HG03571 (cell line): ENCODE measurements around the gene CERS5.
A peak's percentile ranks its signal among the peaks of the same experiment; 100 is the strongest.

ENCODE experiments used
- ATAC-seq: cut with Tn5 transposase; IDR thresholded peaks from one replicate; pipeline ENCODE4 v1.9.1; 2021; ENCODE audit not compliant: unreplicated experiment

The CERS5 gene

GRCh38 chr12:50132505-50133135, 34.5 kb downstream of the CERS5 start:
- no peak for ATAC-seq

- ATAC-seq = no peak
Measured at GRCh38 chr12:50129290-50129689, 37.9 kb downstream of the CERS5 start.

GRCh38 chr12:50127546-50127945, 39.6 kb downstream of the CERS5 start:
- no peak for ATAC-seq

DNA sequence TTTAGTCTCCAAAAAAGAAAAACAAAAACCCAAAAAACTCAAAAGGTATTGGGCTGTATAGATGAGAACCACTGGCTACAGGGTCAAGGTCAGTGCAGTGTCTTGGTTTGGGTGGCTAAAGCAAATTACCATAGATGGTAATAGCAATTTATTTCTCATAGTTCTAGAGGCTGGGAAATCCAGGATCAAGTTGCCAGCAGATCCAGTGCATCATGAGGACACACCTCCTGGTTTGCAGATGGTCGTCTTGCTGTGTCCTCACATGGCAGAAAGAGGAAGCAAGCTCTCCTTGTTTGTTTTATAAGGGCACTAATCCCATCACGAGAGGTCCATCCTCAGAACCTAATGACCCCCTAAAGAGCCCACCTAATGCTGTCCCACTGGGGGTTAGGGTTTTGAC, 44.0 kb downstream of the CERS5 start:
- no peak for ATAC-seq

GRCh38 chr12:50121641-50122040, 45.5 kb downstream of the CERS5 start:
- no peak for ATAC-seq

- no peak for ATAC-seq
Measured at GRCh38 chr12:50120953-50121352, 46.2 kb downstream of the CERS5 start.

GRCh38 chr12:50120521-50120920, 46.6 kb downstream of the CERS5 start:
- ATAC-seq = no peak

GRCh38 chr12:50119387-50119786, 47.8 kb downstream of the CERS5 start:
- ATAC-seq = no peak

GRCh38 chr12:50117057-50117622, 50.0 kb downstream of the CERS5 start:
- no peak for ATAC-seq

GRCh38 chr12:50112456-50113218, 54.5 kb downstream of the CERS5 start:
- no peak for ATAC-seq

- ATAC-seq = peak; percentile 74
Measured at GRCh38 chr12:50111693-50112455, 55.3 kb downstream of the CERS5 start, which contains the start of gene COX14. TSS of gene COX14 (plus strand) at chr12:50112236. CDS start at chr12:50120044, 7,808 bp downstream.

- ATAC-seq = peak; percentile 0
Measured at GRCh38 chr12:50111395-50111692, 55.8 kb downstream of the CERS5 start.

- ATAC-seq = no peak
Measured at GRCh38 chr12:50110762-50111351, 56.3 kb downstream of the CERS5 start.

DNA sequence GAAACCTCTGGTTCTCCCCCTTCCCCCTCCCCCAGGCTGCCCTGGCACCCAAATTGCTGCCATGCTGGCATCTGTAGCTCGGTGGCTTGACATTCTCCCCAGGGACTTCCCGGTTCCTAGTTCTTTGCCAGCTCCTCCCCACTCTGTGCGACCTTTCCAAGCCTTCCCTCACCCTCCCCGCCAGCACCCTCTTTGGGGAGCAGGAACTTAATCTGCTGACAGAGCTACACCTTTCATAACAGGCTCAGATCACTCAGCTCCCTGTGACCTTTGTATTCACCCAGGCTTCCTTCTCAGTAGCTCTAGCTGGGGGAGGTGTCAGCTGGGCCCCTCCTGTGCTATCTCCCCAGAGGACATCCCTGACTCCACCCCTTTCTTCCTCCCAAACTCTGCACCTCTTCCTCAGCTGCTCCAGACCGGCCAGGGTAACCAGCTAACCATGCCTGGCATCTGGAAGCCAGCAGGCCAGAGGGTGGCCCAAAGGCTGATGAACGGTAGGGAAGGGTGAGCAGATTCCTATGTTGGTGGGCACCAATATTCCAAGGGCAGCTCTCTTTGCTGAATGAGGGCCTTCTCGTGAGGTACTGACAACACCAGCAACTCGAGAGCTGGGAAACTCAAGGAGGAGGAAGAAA, 56.9 kb downstream of the CERS5 start:
- ATAC-seq = no peak

GRCh38 chr12:50109319-50109718, 57.9 kb downstream of the CERS5 start:
- ATAC-seq = no peak

GRCh38 chr12:50107416-50108268, 59.5 kb downstream of the CERS5 start:
- no peak for ATAC-seq

DNA sequence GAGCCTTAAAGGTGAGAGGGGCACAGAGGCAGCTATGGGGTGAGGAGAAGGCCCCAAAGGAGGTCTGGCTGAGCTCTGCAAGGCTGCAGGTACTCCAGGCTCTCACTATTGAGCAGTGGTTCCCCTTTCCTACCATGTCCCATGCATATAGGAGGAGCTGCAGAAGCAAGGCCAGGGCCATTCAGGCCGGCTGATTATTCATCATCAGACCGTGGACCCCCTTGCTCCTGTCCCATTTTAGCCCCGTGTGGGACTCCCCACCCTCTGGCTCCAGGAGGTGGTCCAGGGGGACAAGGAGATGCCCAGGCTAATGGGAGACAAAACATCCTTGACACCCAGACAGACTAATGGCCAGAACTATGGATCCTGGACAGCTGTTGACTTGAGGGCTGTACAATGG, 60.3 kb downstream of the CERS5 start:
- no peak for ATAC-seq

- ATAC-seq = no peak
Measured at GRCh38 chr12:50105913-50106450, 61.2 kb downstream of the CERS5 start.
